GM12878 (cell line): ENCODE measurements around the gene MOGAT1. TPM values are rescaled to one million over a fixed set of nuclear protein-coding genes. Genes with fewer than 3 reads are reported as not detected.

Experiments
- ATAC-seq: fragments of 200-7000 bp; cut with Tn5 transposase; 3 replicates; pipeline ENCODE4 v1.9.1; 2020; ENCODE audit warnings: mild to moderate bottlenecking, moderate library complexity
- BruUV-seq: library from RNA; stranded (reverse); fragments of 400-500 nt; replicated peaks from 2 replicates; lab custom pipeline; 2021; lab: Mats Ljungman, UMichigan
- CTCF ChIA-PET: fragments of 300-600 bp; sonication (Branson Sonifier 250); formaldehyde crosslinking; extraction: SDS; loops from one replicate; lab custom pipeline; 2021; ENCODE audit warnings: inconsistent platforms; lab: Yijun Ruan, JAX
- POLR2A ChIA-PET: fragments of 350-600 bp; formaldehyde crosslinking; extraction: SDS; loops from one replicate; lab custom pipeline; 2021; ENCODE audit warnings: inconsistent platforms; lab: Charles Lee
- RAD21 ChIA-PET: fragments of 300-600 bp; sonication (Branson Sonifier 250); formaldehyde crosslinking; loops from one replicate; lab custom pipeline; 2023; ENCODE audit warnings: antibody characterized with exemption; ENCODE audit not compliant: unreplicated experiment; lab: Charles Lee
- SMC1A ChIA-PET: fragments of 300-600 bp; sonication (Branson Sonifier 250); formaldehyde crosslinking; loops from one replicate; lab custom pipeline; 2023; ENCODE audit not compliant: unreplicated experiment, uncharacterized antibody; lab: Charles Lee
- DNase-seq: peaks from one replicate; pipeline ENCODE4 v3.0.0-alpha.2; 2011; ENCODE audit warnings: low read depth, low spot score
- FAIRE-seq: peaks from 3 replicates; lab custom pipeline; 2011; peaks lifted over from hg19 to GRCh38; lab: Jason Lieb, UNC
- H2AFZ ChIP-seq: 2 replicates; pipeline ENCODE4 v1.6.0; 2011; ENCODE audit warnings: low read depth, low read length, control low read depth; ENCODE audit not compliant: control insufficient read depth
- H3K27ac ChIP-seq: 2 replicates; pipeline ENCODE4 v1.5.1; 2011; ENCODE audit warnings: control low read depth; ENCODE audit not compliant: control insufficient read depth, insufficient read depth
- H3K27me3 ChIP-seq, 2 experiments: replicated peaks in 1 of 2; 2 replicates each; pipeline versions ENCODE4 v1.6.0 to v1.6.1; 2011; ENCODE audit warnings: low read length in 1 of 2; ENCODE audit not compliant: control insufficient read depth in 2 of 2, insufficient read depth in 2 of 2
- H3K36me3 ChIP-seq, 2 experiments: 2 replicates each; pipeline ENCODE4 v1.5.1; 2011; ENCODE audit warnings: low read length in 1 of 2; ENCODE audit not compliant: control insufficient read depth in 2 of 2, insufficient read depth in 2 of 2
- H3K4me1 ChIP-seq: 2 replicates; pipeline ENCODE4 v1.6.1; 2011; ENCODE audit warnings: mild to moderate bottlenecking, low read length, moderate library complexity, mixed read lengths; ENCODE audit not compliant: control insufficient read depth, insufficient read depth
- H3K4me2 ChIP-seq: 2 replicates; pipeline ENCODE4 v1.6.0; 2011; ENCODE audit warnings: control low read depth; ENCODE audit not compliant: control insufficient read depth, insufficient read depth
- H3K4me3 ChIP-seq: fragments of 200-600 bp; sonication (generic); 2 replicates; pipeline ENCODE4 v1.5.1; 2016
- H3K79me2 ChIP-seq: 2 replicates; pipeline ENCODE4 v1.6.0; 2011; ENCODE audit warnings: low read length; ENCODE audit not compliant: control insufficient read depth, insufficient read depth
- H3K9ac ChIP-seq: 2 replicates; pipeline ENCODE4 v1.8.0; 2011; ENCODE audit warnings: low read length, control low read depth, mixed read lengths; ENCODE audit not compliant: control insufficient read depth, insufficient read depth
- H3K9me3 ChIP-seq: replicated peaks from 3 replicates; pipeline ENCODE4 v1.5.1; 2011; ENCODE audit warnings: mild to moderate bottlenecking, low read length; ENCODE audit not compliant: control insufficient read depth, insufficient read depth
- H4K20me1 ChIP-seq: 2 replicates; pipeline ENCODE4 v1.6.0; 2011; ENCODE audit not compliant: control insufficient read depth, insufficient read depth
- EED ChIP-seq: sonication (generic); IDR thresholded peaks from 2 replicates; pipeline ENCODE4 v1.6.1; 2016; ENCODE audit warnings: antibody characterized with exemption, low read depth
- KLF5 ChIP-seq: fragments of 450-650 bp; IDR thresholded peaks from 2 replicates; pipeline ENCODE4 v1.6.1; 2014; ENCODE audit warnings: mild to moderate bottlenecking; ENCODE audit not compliant: partially characterized antibody
- MTA2 ChIP-seq: fragments of 450-650 bp; IDR thresholded peaks from 2 replicates; pipeline ENCODE4 v1.6.1; 2016; ENCODE audit warnings: low read depth, mild to moderate bottlenecking, moderate library complexity
- NFIC ChIP-seq: IDR thresholded peaks from 2 replicates; pipeline ENCODE4 v1.6.1; 2012; ENCODE audit warnings: low read depth, mild to moderate bottlenecking, inconsistent platforms, low read length, moderate library complexity
- NFYA ChIP-seq: IDR thresholded peaks from 2 replicates; pipeline ENCODE4 v1.6.1; 2011; ENCODE audit warnings: low read depth, mild to moderate bottlenecking, low read length, improper control_type of control experiment, borderline replicate concordance
- NR2C1 ChIP-seq: fragments of 450-650 bp; IDR thresholded peaks from 2 replicates; pipeline ENCODE4 v1.6.1; 2017; ENCODE audit warnings: antibody characterized with exemption, mild to moderate bottlenecking, moderate library complexity
- SMARCA5 ChIP-seq: fragments of 450-650 bp; IDR thresholded peaks from 2 replicates; pipeline ENCODE4 v1.6.1; 2017; ENCODE audit warnings: mild to moderate bottlenecking
- ZBED1 ChIP-seq: IDR thresholded peaks from 2 replicates; pipeline ENCODE4 v1.6.1; 2016; ENCODE audit warnings: borderline replicate concordance
- ZZZ3 ChIP-seq: IDR thresholded peaks from 2 replicates; pipeline ENCODE4 v1.6.1; 2011; ENCODE audit warnings: low read depth; ENCODE audit not compliant: control insufficient read depth, insufficient read length
- WGBS: methylation state at CpG from one replicate; pipeline ENCODE4 v1.1.6; 2016; ENCODE audit warnings: low lambda C conversion rate; ENCODE audit not compliant: insufficient replicate concordance, insufficient coverage; ENCODE audit errors: missing lambda C conversion rate; 5-methylcytosine and 5-hydroxymethylcytosine counted together
- in situ Hi-C: fragments of 300-500 bp; cut with MboI; formaldehyde crosslinking; loops from 9 replicates; pipeline ENCODE4 v1.14.3; 2018; ENCODE audit warnings: mixed read lengths
- intact Hi-C: fragments of 100-400 bp; cut with micrococcal nuclease; formaldehyde crosslinking; loops from one replicate; pipeline ENCODE4 v1.14.2; 2022; ENCODE audit not compliant: unreplicated experiment
- polyA plus RNA-seq, 11 experiments: library from polyadenylated mRNA; depleted of rRNA in 4 of 11; unstranded in 6 of 11; stranded (reverse) in 5 of 11; fragments of >200 nt; fragmentation: Nextera tagmentation in 4 of 11; fragmentation: Illumina TruSeq in 1 of 11; extraction: Ambion mirVana in 4 of 11; extraction: Trizol in 1 of 11; gene quantifications; 1 replicate in 1 of 11; 2 replicates in 10 of 11; pipeline versions ENCODE4 v1.2.1 to v1.2.3, GENCODE V29; 2011 to 2016; ENCODE audit warnings: inconsistent platforms in 2 of 11, missing spikeins in 2 of 11, low read depth in 1 of 11
- total RNA-seq, 4 experiments: library from RNA; depleted of rRNA in 3 of 4; stranded (reverse); fragments of >200 nt in 3 of 4; fragmentation: Illumina TruSeq in 1 of 4; extraction: Trizol in 1 of 4; gene quantifications; 2 replicates each; pipeline versions ENCODE4 v1.2.1 to v1.2.3, GENCODE V29; 2013 to 2021
- TF ChIP-seq, protein P1 (sequence below): fragments of 450-650 bp; IDR thresholded peaks from 2 replicates; pipeline ENCODE4 v1.6.1; 2016; ENCODE audit warnings: mild to moderate bottlenecking, moderate library complexity, borderline replicate concordance
- TF ChIP-seq, protein P2 (sequence below): fragments of 450-650 bp; IDR thresholded peaks from 2 replicates; pipeline ENCODE4 v1.6.1; 2016; ENCODE audit warnings: mild to moderate bottlenecking
- TF ChIP-seq, protein P3 (sequence below): fragments of 450-650 bp; IDR thresholded peaks from 2 replicates; pipeline ENCODE4 v1.6.1; 2017; ENCODE audit warnings: mild to moderate bottlenecking, moderate library complexity
- TF ChIP-seq, protein P4 (sequence below): fragments of 450-650 bp; IDR thresholded peaks from 2 replicates; pipeline ENCODE4 v1.6.1; 2017; ENCODE audit warnings: low read depth, mild to moderate bottlenecking, moderate library complexity

MOGAT1 gene
- total and polyA plus RNA-seq, 10 of the 15 experiments (the other 5 are each of a cell fraction or from before 2014, with no cell fraction given), result not detected

DNA sequence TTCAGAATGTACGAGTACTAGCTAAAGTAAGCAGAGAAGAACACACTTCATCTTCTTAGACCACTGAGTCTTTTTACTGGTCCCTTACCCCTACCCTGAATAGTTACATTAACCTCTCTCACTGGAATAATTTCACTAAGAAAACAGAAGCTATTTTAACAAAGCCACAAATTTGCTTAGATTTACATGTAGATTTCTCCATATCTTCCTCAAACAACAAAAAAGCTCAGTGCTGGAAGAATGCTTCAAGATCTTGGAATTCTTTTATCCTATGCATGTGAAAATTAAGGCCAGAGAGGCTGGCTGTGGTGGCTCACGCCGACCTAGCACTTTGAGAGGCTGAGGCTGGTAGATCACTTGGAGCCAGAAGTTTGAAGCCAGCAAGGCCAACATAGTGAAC lies 35.2 kb downstream of the MOGAT1 start:
- no peak for FAIRE-seq
- H3K79me2 ChIP-seq, result no peaks in the 10 kb centered on the region
- ChIA-PET CTCF (interaction anchor here (0.7 to 8.2 kb wide), 22 partner anchors 11 to 252 kb away, joined by 3 to 141 read pairs (median 6); no protein-coding TSS in a partner anchor), SMC1A (interaction anchor here (0.7 to 7.8 kb wide), 16 partner anchors 12 to 252 kb away, joined by 3 to 100 read pairs (median 4); no protein-coding TSS in a partner anchor), POLR2A (interaction anchor here (0.9 kb wide), 1 partner anchor 16 kb away, joined by 3 read pairs; no protein-coding TSS in a partner anchor), RAD21 (interaction anchor here (0.7 to 5.5 kb wide), 7 partner anchors 18 to 235 kb away, joined by 3 to 66 read pairs (median 4); no protein-coding TSS in a partner anchor)
- in situ Hi-C loops, result no loop called here
- H3K4me3 ChIP-seq, result no peak overlapping the region
- no peak overlapping the region for H2AFZ ChIP-seq
- no peak for ATAC-seq
- WGBS, result 81% methylated on average over 3 of the region's 3 CpGs
- no peaks in the 10 kb centered on the region for H3K9me3 ChIP-seq
- H3K4me1 ChIP-seq, result peaks cover 8% of the 10 kb centered on the region
- no peaks in the 10 kb centered on the region for H3K27me3 ChIP-seq
- no TSS peak for BruUV-seq
- H3K9ac ChIP-seq, result no peak overlapping the region
- H4K20me1 ChIP-seq, result no peaks in the 10 kb centered on the region
- H3K27ac ChIP-seq, result no peak overlapping the region
- no peaks in the 10 kb centered on the region for H3K36me3 ChIP-seq
- no peak overlapping the region for H3K4me2 ChIP-seq
- no peak for DNase-seq
- intact Hi-C loops, result loop anchor here (5.0 kb wide), 1 partner anchor 81 kb away; no protein-coding TSS in a partner anchor
- TF ChIP-seq, protein P1, sequence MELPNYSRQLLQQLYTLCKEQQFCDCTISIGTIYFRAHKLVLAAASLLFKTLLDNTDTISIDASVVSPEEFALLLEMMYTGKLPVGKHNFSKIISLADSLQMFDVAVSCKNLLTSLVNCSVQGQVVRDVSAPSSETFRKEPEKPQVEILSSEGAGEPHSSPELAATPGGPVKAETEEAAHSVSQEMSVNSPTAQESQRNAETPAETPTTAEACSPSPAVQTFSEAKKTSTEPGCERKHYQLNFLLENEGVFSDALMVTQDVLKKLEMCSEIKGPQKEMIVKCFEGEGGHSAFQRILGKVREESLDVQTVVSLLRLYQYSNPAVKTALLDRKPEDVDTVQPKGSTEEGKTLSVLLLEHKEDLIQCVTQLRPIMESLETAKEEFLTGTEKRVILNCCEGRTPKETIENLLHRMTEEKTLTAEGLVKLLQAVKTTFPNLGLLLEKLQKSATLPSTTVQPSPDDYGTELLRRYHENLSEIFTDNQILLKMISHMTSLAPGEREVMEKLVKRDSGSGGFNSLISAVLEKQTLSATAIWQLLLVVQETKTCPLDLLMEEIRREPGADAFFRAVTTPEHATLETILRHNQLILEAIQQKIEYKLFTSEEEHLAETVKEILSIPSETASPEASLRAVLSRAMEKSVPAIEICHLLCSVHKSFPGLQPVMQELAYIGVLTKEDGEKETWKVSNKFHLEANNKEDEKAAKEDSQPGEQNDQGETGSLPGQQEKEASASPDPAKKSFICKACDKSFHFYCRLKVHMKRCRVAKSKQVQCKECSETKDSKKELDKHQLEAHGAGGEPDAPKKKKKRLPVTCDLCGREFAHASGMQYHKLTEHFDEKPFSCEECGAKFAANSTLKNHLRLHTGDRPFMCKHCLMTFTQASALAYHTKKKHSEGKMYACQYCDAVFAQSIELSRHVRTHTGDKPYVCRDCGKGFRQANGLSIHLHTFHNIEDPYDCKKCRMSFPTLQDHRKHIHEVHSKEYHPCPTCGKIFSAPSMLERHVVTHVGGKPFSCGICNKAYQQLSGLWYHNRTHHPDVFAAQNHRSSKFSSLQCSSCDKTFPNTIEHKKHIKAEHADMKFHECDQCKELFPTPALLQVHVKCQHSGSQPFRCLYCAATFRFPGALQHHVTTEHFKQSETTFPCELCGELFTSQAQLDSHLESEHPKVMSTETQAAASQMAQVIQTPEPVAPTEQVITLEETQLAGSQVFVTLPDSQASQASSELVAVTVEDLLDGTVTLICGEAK, result no peak
- TF ChIP-seq, protein P2, sequence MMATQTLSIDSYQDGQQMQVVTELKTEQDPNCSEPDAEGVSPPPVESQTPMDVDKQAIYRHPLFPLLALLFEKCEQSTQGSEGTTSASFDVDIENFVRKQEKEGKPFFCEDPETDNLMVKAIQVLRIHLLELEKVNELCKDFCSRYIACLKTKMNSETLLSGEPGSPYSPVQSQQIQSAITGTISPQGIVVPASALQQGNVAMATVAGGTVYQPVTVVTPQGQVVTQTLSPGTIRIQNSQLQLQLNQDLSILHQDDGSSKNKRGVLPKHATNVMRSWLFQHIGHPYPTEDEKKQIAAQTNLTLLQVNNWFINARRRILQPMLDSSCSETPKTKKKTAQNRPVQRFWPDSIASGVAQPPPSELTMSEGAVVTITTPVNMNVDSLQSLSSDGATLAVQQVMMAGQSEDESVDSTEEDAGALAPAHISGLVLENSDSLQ, result no peak
- TF ChIP-seq NR2C1 (no peak), ZZZ3 (no peak), KLF5 (no peak), NFIC (no peak), MTA2 (no peak), SMARCA5 (no peak), ZBED1 (no peak), EED (no peak), NFYA (no peak)
- TF ChIP-seq, protein P3, sequence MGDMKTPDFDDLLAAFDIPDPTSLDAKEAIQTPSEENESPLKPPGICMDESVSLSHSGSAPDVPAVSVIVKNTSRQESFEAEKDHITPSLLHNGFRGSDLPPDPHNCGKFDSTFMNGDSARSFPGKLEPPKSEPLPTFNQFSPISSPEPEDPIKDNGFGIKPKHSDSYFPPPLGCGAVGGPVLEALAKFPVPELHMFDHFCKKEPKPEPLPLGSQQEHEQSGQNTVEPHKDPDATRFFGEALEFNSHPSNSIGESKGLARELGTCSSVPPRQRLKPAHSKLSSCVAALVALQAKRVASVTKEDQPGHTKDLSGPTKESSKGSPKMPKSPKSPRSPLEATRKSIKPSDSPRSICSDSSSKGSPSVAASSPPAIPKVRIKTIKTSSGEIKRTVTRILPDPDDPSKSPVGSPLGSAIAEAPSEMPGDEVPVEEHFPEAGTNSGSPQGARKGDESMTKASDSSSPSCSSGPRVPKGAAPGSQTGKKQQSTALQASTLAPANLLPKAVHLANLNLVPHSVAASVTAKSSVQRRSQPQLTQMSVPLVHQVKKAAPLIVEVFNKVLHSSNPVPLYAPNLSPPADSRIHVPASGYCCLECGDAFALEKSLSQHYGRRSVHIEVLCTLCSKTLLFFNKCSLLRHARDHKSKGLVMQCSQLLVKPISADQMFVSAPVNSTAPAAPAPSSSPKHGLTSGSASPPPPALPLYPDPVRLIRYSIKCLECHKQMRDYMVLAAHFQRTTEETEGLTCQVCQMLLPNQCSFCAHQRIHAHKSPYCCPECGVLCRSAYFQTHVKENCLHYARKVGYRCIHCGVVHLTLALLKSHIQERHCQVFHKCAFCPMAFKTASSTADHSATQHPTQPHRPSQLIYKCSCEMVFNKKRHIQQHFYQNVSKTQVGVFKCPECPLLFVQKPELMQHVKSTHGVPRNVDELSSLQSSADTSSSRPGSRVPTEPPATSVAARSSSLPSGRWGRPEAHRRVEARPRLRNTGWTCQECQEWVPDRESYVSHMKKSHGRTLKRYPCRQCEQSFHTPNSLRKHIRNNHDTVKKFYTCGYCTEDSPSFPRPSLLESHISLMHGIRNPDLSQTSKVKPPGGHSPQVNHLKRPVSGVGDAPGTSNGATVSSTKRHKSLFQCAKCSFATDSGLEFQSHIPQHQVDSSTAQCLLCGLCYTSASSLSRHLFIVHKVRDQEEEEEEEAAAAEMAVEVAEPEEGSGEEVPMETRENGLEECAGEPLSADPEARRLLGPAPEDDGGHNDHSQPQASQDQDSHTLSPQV, result no peak
- TF ChIP-seq, protein P4, sequence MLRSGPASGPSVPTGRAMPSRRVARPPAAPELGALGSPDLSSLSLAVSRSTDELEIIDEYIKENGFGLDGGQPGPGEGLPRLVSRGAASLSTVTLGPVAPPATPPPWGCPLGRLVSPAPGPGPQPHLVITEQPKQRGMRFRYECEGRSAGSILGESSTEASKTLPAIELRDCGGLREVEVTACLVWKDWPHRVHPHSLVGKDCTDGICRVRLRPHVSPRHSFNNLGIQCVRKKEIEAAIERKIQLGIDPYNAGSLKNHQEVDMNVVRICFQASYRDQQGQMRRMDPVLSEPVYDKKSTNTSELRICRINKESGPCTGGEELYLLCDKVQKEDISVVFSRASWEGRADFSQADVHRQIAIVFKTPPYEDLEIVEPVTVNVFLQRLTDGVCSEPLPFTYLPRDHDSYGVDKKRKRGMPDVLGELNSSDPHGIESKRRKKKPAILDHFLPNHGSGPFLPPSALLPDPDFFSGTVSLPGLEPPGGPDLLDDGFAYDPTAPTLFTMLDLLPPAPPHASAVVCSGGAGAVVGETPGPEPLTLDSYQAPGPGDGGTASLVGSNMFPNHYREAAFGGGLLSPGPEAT, result no peak
